Measurements from ENCODE around the gene CHIT1.

The CHIT1 gene

GRCh38 chr1:203167026-203167912 lies 62.2 kb downstream of the CHIT1 start:
- TF ChIP-seq CTCF (IDR thresholded peaks at IDR 0.05; ENCODE audit: control insufficient read depth, extremely low read depth, insufficient read depth): no peak
- DNase-seq (ENCODE audit: low read depth): no peak
- H3K4me3 ChIP-seq (ENCODE audit: low read depth, low read length): no peak overlapping the region

- peak; percentile 6 for DNase-seq (ENCODE audit: low read depth)
- TF ChIP-seq CTCF (IDR thresholded peaks at IDR 0.05; ENCODE audit: control insufficient read depth, extremely low read depth, insufficient read depth): peak; percentile 50
- H3K4me3 ChIP-seq (ENCODE audit: low read depth, low read length): no peak overlapping the region
Observed at GRCh38 chr1:203166192-203166940, 63.1 kb downstream of the CHIT1 start.

All from LNCaP clone FGC (cell line).